Fibroblast of villous mesenchyme (primary cell): ENCODE measurements around the gene EXOSC5. TPM values are rescaled to one million over a fixed set of nuclear protein-coding genes. Genes with fewer than 3 reads are reported as not detected.
A peak's percentile ranks its signal among the peaks of the same experiment; 100 is the strongest.

Experiments
- DNase-seq: peaks from one replicate; pipeline ENCODE4 v3.0.0-alpha.2; 2010; ENCODE audit warnings: low read depth
- H3K4me3 ChIP-seq: 2 replicates; pipeline ENCODE4 v1.5.1; 2011; ENCODE audit warnings: low read depth, mild to moderate bottlenecking, low read length
- CTCF ChIP-seq: IDR thresholded peaks from 2 replicates; pipeline ENCODE4 v1.5.1; 2012; ENCODE audit warnings: low read depth, mild to moderate bottlenecking, low read length; ENCODE audit not compliant: insufficient read depth
- total RNA-seq: library from RNA; depleted of rRNA; stranded (reverse); fragments of >200 nt; gene quantifications from 2 replicates; pipeline ENCODE4 v1.2.3, GENCODE V29; 2012

Gene EXOSC5
- total RNA-seq, 1 donor, result 12.5 TPM

GRCh38 chr19:41431426-41432386 lies 34.5 kb upstream of the EXOSC5 start:
- no peak overlapping the region for H3K4me3 ChIP-seq
- peak; percentile 48 for DNase-seq
- peak; percentile 42 for TF ChIP-seq CTCF

GRCh38 chr19:41430922-41431321 lies 33.8 kb upstream of the EXOSC5 start:
- DNase-seq, result no peak
- H3K4me3 ChIP-seq, result no peak overlapping the region
- no peak for TF ChIP-seq CTCF

- TF ChIP-seq CTCF, result no peak
- H3K4me3 ChIP-seq, result peak overlapping the region; percentile 61
Measured at GRCh38 chr19:41428481-41428859, 31.3 kb upstream of the EXOSC5 start.

GRCh38 chr19:41427647-41428480 lies 30.7 kb upstream of the EXOSC5 start:
- no peak for TF ChIP-seq CTCF
- peak; percentile 22 for DNase-seq

More at GRCh38 chr19:41428481-41428859, 31.3 kb upstream of the EXOSC5 start:
- no peak for DNase-seq

GRCh38 chr19:41426952-41427646 lies 29.9 kb upstream of the EXOSC5 start, which contains the start of gene B3GNT8:
Gene B3GNT8 (minus strand): TSS chr19:41427374. CDS start chr19:41426778, 596 bp downstream.
- H3K4me3 ChIP-seq, result peak within 1 kb of the TSS; percentile 61
- no peak for TF ChIP-seq CTCF
- DNase-seq, result peak; percentile 75

More at GRCh38 chr19:41427647-41428480, 30.7 kb upstream of the EXOSC5 start:
- peak overlapping the region; percentile 61 for H3K4me3 ChIP-seq
